Endodermal cell (in vitro differentiated cells): Measurements from ENCODE around the gene ZC3H18. TPM values are rescaled to one million over a fixed set of nuclear protein-coding genes. Genes with fewer than 3 reads are reported as not detected.

Experiments
- DNase-seq: peaks from one replicate; pipeline ENCODE4 v3.0.0-alpha.2; 2017
- H3K27ac ChIP-seq: 2 replicates; pipeline ENCODE4 v1.5.1; 2013; ENCODE audit warnings: mild to moderate bottlenecking, low read depth, low read length, moderate library complexity
- H3K27me3 ChIP-seq: 2 replicates; pipeline ENCODE4 v1.6.1; 2013; ENCODE audit warnings: mild to moderate bottlenecking, low read length, moderate library complexity; ENCODE audit not compliant: insufficient read depth, control insufficient read depth, poor library complexity, severe bottlenecking
- H3K36me3 ChIP-seq: 2 replicates; pipeline ENCODE4 v1.7.0; 2013; ENCODE audit warnings: mild to moderate bottlenecking, low read length, moderate library complexity; ENCODE audit not compliant: control insufficient read depth, insufficient read depth
- H3K4me1 ChIP-seq: one replicate; pipeline ENCODE4 v1.7.0; 2013; ENCODE audit warnings: low read length; ENCODE audit not compliant: control insufficient read depth, insufficient read depth
- H3K4me3 ChIP-seq: 2 replicates; pipeline ENCODE4 v1.5.1; 2013; ENCODE audit warnings: mild to moderate bottlenecking, low read length, moderate library complexity
- H3K9ac ChIP-seq: 2 replicates; pipeline ENCODE4 v1.6.1; 2013; ENCODE audit warnings: mild to moderate bottlenecking, low read length, moderate library complexity; ENCODE audit not compliant: poor library complexity, severe bottlenecking; ENCODE audit errors: extremely low read depth
- H3K9me3 ChIP-seq: 2 replicates; pipeline ENCODE4 v1.6.1; 2013; ENCODE audit warnings: mild to moderate bottlenecking, low read length, moderate library complexity; ENCODE audit not compliant: control insufficient read depth
- H3K27ac Mint-ChIP-seq: 2 replicates; pipeline ENCODE4 v1.8.0; 2020; ENCODE audit warnings: mixed read lengths
- H3K27me3 Mint-ChIP-seq: 2 replicates; pipeline ENCODE4 v1.8.0; 2021; ENCODE audit warnings: mild to moderate bottlenecking, mixed read lengths; ENCODE audit not compliant: insufficient read depth
- H3K36me3 Mint-ChIP-seq: 2 replicates; pipeline ENCODE4 v1.8.0; 2020; ENCODE audit warnings: low read depth, mixed read lengths
- H3K4me1 Mint-ChIP-seq: 2 replicates; pipeline ENCODE4 v1.8.0; 2020; ENCODE audit warnings: mixed read lengths
- H3K4me3 Mint-ChIP-seq: 2 replicates; pipeline ENCODE4 v1.8.0; 2020; ENCODE audit warnings: mild to moderate bottlenecking, moderate library complexity, mixed read lengths
- H3K9me3 Mint-ChIP-seq: 2 replicates; pipeline ENCODE4 v1.8.0; 2020; ENCODE audit warnings: mild to moderate bottlenecking, mixed read lengths
- CTCF ChIP-seq: fragments of 200-600 bp; sonication (generic); conservative IDR thresholded peaks from 2 replicates; pipeline ENCODE4 v1.5.0; 2021; ENCODE audit warnings: antibody characterized with exemption, mild to moderate bottlenecking
- WGBS, 2 experiments: methylation state at CpG; one replicate each; pipeline versions ENCODE4 v1.1.5 to v1.1.7; 2013; ENCODE audit warnings: missing lambda C conversion rate in 2 of 2, mixed read lengths in 1 of 2; ENCODE audit not compliant: insufficient coverage in 1 of 2, insufficient read length in 1 of 2; 5-methylcytosine and 5-hydroxymethylcytosine counted together
- total RNA-seq, 2 donors: library from RNA; stranded (reverse); fragmentation: NEBNext Ultra II Directional in 1 of 2; extraction: Animal tissue kit (Norgen Biotek cat#: 25700) in 1 of 2; gene quantifications; 2 replicates in 1 of 2; 3 replicates in 1 of 2; pipeline ENCODE4 v1.2.1, GENCODE V29; 2021

ZC3H18 gene
- total RNA-seq, 2 donors from 2014 or later = 75.4 to 76.6 TPM

- Mint-ChIP-seq H3K27me3 (no peaks in the 10 kb centered on the region), H3K9me3 (peaks cover 2% of the 10 kb centered on the region), H3K36me3 (peaks cover 22% of the 10 kb centered on the region), H3K4me3 (no peak overlapping the region), H3K4me1 (no peaks in the 10 kb centered on the region), H3K27ac (peak overlapping the region; percentile 30)
- no peaks in the 10 kb centered on the region for H3K4me1 ChIP-seq
- H3K36me3 ChIP-seq = peaks cover 8% of the 10 kb centered on the region
- no peak overlapping the region for H3K27ac ChIP-seq
- H3K27me3 ChIP-seq = no peaks in the 10 kb centered on the region
- H3K9ac ChIP-seq = no peak overlapping the region
- no peak overlapping the region for H3K4me3 ChIP-seq
- 93 to 98% methylated on average over 18 to 23 of the region's 23 CpGs for WGBS, 2 experiments
- H3K9me3 ChIP-seq = no peaks in the 10 kb centered on the region
- TF ChIP-seq CTCF = no peak
- no peak for DNase-seq
Observed at GRCh38 chr16:88671806-88672205, 101.6 kb downstream of the ZC3H18 start.

GRCh38 chr16:88672776-88673175, 102.6 kb downstream of the ZC3H18 start:
- peak; percentile 77 for TF ChIP-seq CTCF
- DNase-seq = peak; percentile 88
- peaks cover 18% of the 10 kb centered on the region for H3K36me3 Mint-ChIP-seq
- Histone ChIP-seq H3K9ac (no peak overlapping the region), H3K36me3 (peaks cover 8% of the 10 kb centered on the region), H3K9me3 (no peaks in the 10 kb centered on the region), H3K4me3 (no peak overlapping the region), H3K4me1 (no peaks in the 10 kb centered on the region), H3K27ac (no peak overlapping the region), H3K27me3 (no peaks in the 10 kb centered on the region)
- no peaks in the 10 kb centered on the region for H3K4me1 Mint-ChIP-seq
- peaks cover 2% of the 10 kb centered on the region for H3K9me3 Mint-ChIP-seq
- WGBS, 2 experiments = 34 to 39% methylated on average over 5 to 11 of the region's 11 CpGs
- no peak overlapping the region for H3K4me3 Mint-ChIP-seq
- no peak overlapping the region for H3K27ac Mint-ChIP-seq
- no peaks in the 10 kb centered on the region for H3K27me3 Mint-ChIP-seq

GRCh38 chr16:88673716-88674379, 103.6 kb downstream of the ZC3H18 start:
- no peaks in the 10 kb centered on the region for H3K27me3 ChIP-seq
- H3K27ac Mint-ChIP-seq = no peak overlapping the region

More at GRCh38 chr16:88673716-88674379, 103.6 kb downstream of the ZC3H18 start:
- H3K9me3 ChIP-seq = no peaks in the 10 kb centered on the region
- no peak overlapping the region for H3K9ac ChIP-seq
- H3K36me3 ChIP-seq = peaks cover 3% of the 10 kb centered on the region
- no peak overlapping the region for H3K27ac ChIP-seq
- no peak overlapping the region for H3K4me3 Mint-ChIP-seq
- peaks cover 12% of the 10 kb centered on the region for H3K36me3 Mint-ChIP-seq
- H3K4me3 ChIP-seq = no peak overlapping the region
- H3K4me1 ChIP-seq = no peaks in the 10 kb centered on the region
- no peaks in the 10 kb centered on the region for H3K27me3 Mint-ChIP-seq
- no peak for TF ChIP-seq CTCF
- WGBS, 2 experiments = 95% methylated on average over 16 to 19 of the region's 19 CpGs
- DNase-seq = no peak
- no peaks in the 10 kb centered on the region for H3K9me3 Mint-ChIP-seq
- H3K4me1 Mint-ChIP-seq = no peaks in the 10 kb centered on the region
